GM12891 (cell line): ENCODE data around the gene MX1.

Experiments used
- POLR2A ChIP-seq: IDR thresholded peaks from 2 replicates; pipeline ENCODE4 v1.6.1; 2011; ENCODE audit warnings: low read depth, low read length, control low read depth
- POLR2AphosphoS5 ChIP-seq: IDR thresholded peaks from 2 replicates; pipeline ENCODE4 v1.6.1; 2011; ENCODE audit warnings: low read depth, low read length, control low read depth
- POU2F2 ChIP-seq: IDR thresholded peaks from 2 replicates; pipeline ENCODE4 v1.6.1; 2011; ENCODE audit warnings: low read depth, mild to moderate bottlenecking, control low read depth, low read length, moderate library complexity

DNA sequence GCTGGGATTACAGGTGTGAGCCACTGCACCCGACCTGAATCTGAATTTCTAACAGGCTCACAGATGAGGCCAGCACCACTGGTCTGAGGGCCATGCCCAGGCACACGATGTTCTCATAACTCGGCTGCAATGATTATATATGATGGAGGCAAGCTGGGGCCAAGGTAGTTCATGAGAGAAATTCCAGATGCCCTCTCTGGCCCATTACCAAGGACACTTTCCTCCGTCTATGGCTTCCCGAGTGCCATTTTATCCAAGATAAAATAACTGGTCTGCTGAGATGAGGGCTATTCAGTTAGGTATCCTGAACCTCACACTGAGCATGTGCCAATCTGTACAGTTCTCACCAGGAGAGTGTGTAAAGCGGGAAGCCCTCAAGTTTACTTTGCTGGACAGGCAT lies 65.4 kb downstream of the MX1 start:
- TF ChIP-seq POLR2A (no peak), POLR2AphosphoS5 (no peak), POU2F2 (no peak)
